MM.1S (cell line): ENCODE data around the gene TOMM40.

Experiments
- EZH2 ChIP-seq: fragments of 300-600 bp; sonication (generic); optimal IDR thresholded peaks from 2 replicates; pipeline ENCODE3; 2017; ENCODE audit warnings: low read depth, mild to moderate bottlenecking, antibody characterized with exemption, low read length, mixed read lengths
- EZH2phosphoT487 ChIP-seq: fragments of 300-600 bp; sonication (generic); IDR thresholded peaks from 2 replicates; pipeline ENCODE4 v1.6.1; 2018; ENCODE audit warnings: antibody characterized with exemption, low read length

- TF ChIP-seq EZH2 (no peak), EZH2phosphoT487 (no peak)
Measured at GRCh38 chr19:44874317-44874716, 16.7 kb upstream of the TOMM40 start.
